ENCODE measurements around the gene EXOSC2. TPM values are rescaled to one million over a fixed set of nuclear protein-coding genes. Genes with fewer than 3 reads are reported as not detected.

Gene EXOSC2
- total RNA-seq, 2 donors from 2014 or later = 13.6 to 34.2 TPM

DNA sequence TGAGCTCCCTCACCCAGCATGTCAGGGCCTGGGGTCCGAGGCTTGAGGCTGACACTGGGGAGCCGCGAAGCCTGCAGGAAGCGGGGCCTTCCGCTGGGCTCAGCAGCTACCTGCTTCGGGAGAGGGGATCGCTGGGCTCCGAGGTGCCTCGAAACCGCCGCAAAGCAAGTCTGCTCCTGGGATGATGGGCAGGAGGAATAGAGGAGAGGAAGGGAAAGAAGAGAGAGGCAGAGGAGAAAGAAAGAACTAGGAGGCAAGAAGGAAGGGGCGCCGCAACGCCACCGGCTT, 30.7 kb upstream of the EXOSC2 start:
- H3K27me3 ChIP-seq = peaks cover 100% of the 10 kb centered on the region
- no peaks in the 10 kb centered on the region for H3K36me3 ChIP-seq
- H3K9ac ChIP-seq (ENCODE audit: low read depth in 2 of 2, low read length in 2 of 2) = no peak overlapping the region
- no peak overlapping the region for H3K27ac ChIP-seq
- TF ChIP-seq, protein P1, sequence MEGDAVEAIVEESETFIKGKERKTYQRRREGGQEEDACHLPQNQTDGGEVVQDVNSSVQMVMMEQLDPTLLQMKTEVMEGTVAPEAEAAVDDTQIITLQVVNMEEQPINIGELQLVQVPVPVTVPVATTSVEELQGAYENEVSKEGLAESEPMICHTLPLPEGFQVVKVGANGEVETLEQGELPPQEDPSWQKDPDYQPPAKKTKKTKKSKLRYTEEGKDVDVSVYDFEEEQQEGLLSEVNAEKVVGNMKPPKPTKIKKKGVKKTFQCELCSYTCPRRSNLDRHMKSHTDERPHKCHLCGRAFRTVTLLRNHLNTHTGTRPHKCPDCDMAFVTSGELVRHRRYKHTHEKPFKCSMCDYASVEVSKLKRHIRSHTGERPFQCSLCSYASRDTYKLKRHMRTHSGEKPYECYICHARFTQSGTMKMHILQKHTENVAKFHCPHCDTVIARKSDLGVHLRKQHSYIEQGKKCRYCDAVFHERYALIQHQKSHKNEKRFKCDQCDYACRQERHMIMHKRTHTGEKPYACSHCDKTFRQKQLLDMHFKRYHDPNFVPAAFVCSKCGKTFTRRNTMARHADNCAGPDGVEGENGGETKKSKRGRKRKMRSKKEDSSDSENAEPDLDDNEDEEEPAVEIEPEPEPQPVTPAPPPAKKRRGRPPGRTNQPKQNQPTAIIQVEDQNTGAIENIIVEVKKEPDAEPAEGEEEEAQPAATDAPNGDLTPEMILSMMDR (IDR thresholded peaks at IDR 0.05) = no peak
- no peak overlapping the region for H3K4me3 ChIP-seq
- intact Hi-C loops (cut with DNase I) = no loop called here
- peaks cover 3% of the 10 kb centered on the region for H3K4me1 ChIP-seq
- DNase-seq = no peak
- no peaks in the 10 kb centered on the region for H3K9me3 ChIP-seq

GRCh38 chr9:130663258-130663976, 30.2 kb upstream of the EXOSC2 start:
- H3K4me1 ChIP-seq = peaks cover 3% of the 10 kb centered on the region

DNA sequence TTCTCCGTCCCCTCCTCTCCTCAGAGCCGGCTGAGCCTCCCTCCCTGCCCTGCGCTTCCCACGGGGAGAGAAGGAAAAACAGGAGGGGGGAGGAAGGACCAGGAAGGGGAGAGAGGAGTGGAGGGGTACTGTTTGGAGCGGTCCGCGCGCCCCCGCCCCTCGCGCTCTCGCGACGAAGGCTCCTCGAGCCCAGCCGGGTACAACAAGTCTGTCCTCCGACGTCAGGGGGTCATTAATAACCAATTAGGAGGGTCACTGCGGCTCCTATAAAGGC, 29.7 kb upstream of the EXOSC2 start:
- Histone ChIP-seq H3K4me1 (peaks cover 3% of the 10 kb centered on the region), H3K4me3 (no peak overlapping the region), H3K27ac (no peak overlapping the region), H3K9ac (ENCODE audit: low read depth in 2 of 2, low read length in 2 of 2) (no peak overlapping the region), H3K9me3 (no peaks in the 10 kb centered on the region), H3K27me3 (peaks cover 94% of the 10 kb centered on the region), H3K36me3 (no peaks in the 10 kb centered on the region)
- TF ChIP-seq, protein P1 (IDR thresholded peaks at IDR 0.05) = no peak
- no peak for DNase-seq
- intact Hi-C loops (cut with DNase I) = no loop called here

More at GRCh38 chr9:130663258-130663976, 30.2 kb upstream of the EXOSC2 start:
- no peaks in the 10 kb centered on the region for H3K36me3 ChIP-seq
- H3K27ac ChIP-seq = no peak overlapping the region
- H3K9ac ChIP-seq (ENCODE audit: low read depth in 2 of 2, low read length in 2 of 2) = no peak overlapping the region
- no peaks in the 10 kb centered on the region for H3K9me3 ChIP-seq
- TF ChIP-seq, protein P1 (IDR thresholded peaks at IDR 0.05) = no peak
- peak overlapping the region; percentile 3 for H3K4me3 ChIP-seq
- intact Hi-C loops (cut with DNase I) = no loop called here
- peaks cover 99% of the 10 kb centered on the region for H3K27me3 ChIP-seq
- no peak for DNase-seq

DNA sequence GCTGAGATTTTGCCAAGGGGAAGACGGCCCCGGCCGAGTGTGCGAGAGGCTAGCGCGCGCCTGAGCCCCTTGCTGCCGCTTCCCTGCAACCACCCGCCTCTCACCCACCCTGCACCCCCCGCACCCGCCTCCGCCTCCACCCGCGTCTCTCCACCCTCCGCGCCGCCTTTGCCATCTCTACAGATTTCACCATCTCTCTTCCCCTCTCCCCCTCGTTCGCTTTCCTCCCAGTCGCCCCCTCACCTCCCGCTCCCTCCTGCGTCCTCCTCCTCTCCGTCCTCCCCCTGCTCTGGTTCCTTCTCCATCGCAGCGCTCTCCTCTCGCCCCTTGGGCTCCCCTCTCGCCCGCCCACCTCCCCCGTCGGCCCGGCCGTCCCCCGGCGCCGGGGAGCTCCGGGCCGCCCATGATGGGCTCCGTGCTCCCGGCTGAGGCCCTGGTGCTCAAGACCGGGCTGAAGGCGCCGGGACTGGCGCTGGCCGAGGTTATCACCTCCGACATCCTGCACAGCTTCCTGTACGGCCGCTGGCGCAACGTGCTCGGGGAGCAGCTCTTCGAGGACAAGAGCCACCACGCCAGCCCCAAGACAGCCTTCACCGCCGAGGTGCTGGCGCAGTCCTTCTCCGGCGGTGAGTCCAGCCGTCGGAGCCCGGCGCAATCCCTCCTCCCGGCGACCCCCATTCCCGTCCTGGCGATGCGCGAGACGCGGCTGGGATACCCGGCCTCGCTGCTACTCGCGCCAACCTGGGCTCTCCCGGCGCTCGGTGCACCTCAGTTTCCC, 29.1 kb upstream of the EXOSC2 start, which contains the start of gene PRDM12:
Gene PRDM12, plus strand, starts transcription at position 344 of the 778 bp plus-strand sequence. Its CDS starts 60 bp downstream, at position 404.
- H3K4me1 ChIP-seq = peaks cover 3% of the 10 kb centered on the region

GRCh38 chr9:130665029-130665430, 28.6 kb upstream of the EXOSC2 start:
- Histone ChIP-seq H3K9ac (ENCODE audit: low read depth in 2 of 2, low read length in 2 of 2) (no peak overlapping the region), H3K27me3 (peaks cover 83% of the 10 kb centered on the region), H3K9me3 (no peaks in the 10 kb centered on the region), H3K27ac (no peak overlapping the region), H3K4me1 (peaks cover 3% of the 10 kb centered on the region), H3K36me3 (no peaks in the 10 kb centered on the region), H3K4me3 (no peak overlapping the region)
- intact Hi-C loops (cut with DNase I) = no loop called here
- TF ChIP-seq, protein P1 (IDR thresholded peaks at IDR 0.05) = no peak
- no peak for DNase-seq

More for the DNA sequence above, 29.1 kb upstream of the EXOSC2 start, which contains the start of gene PRDM12:
- no peaks in the 10 kb centered on the region for H3K36me3 ChIP-seq
- H3K4me3 ChIP-seq = peak within 1 kb of the TSS; percentile 3
- no peak within 1 kb of the TSS for H3K27ac ChIP-seq
- TF ChIP-seq, protein P1 (IDR thresholded peaks at IDR 0.05) = no peak
- H3K27me3 ChIP-seq = peaks cover 89% of the 10 kb centered on the region
- intact Hi-C loops (cut with DNase I) = no loop called here
- no peak for DNase-seq
- no peak within 1 kb of the TSS for H3K9ac ChIP-seq (ENCODE audit: low read depth in 2 of 2, low read length in 2 of 2)
- no peaks in the 10 kb centered on the region for H3K9me3 ChIP-seq

All from colonic mucosa (tissue), 4 donors.